Measurements from ENCODE around the gene ATP11A.

Gene ATP11A

GRCh38 chr13:112760435-112760834 lies 70.6 kb downstream of the ATP11A start:
- DNase-seq (ENCODE audit: low spot score) = no peak

- DNase-seq (ENCODE audit: low spot score) = no peak
Observed at GRCh38 chr13:112760931-112761330, 71.1 kb downstream of the ATP11A start.

- DNase-seq (ENCODE audit: low spot score) = no peak
Observed at GRCh38 chr13:112761701-112762689, 72.2 kb downstream of the ATP11A start.

GRCh38 chr13:112762690-112763080 lies 72.8 kb downstream of the ATP11A start:
- no peak for DNase-seq (ENCODE audit: low spot score)

GRCh38 chr13:112764028-112764427 lies 74.2 kb downstream of the ATP11A start:
- no peak for DNase-seq (ENCODE audit: low spot score)

GRCh38 chr13:112764864-112765561 lies 75.2 kb downstream of the ATP11A start:
- DNase-seq (ENCODE audit: low spot score) = no peak

- DNase-seq (ENCODE audit: low spot score) = no peak
Observed at GRCh38 chr13:112765731-112766130, 75.9 kb downstream of the ATP11A start.

- no peak for DNase-seq (ENCODE audit: low spot score)
Observed at GRCh38 chr13:112766336-112766735, 76.5 kb downstream of the ATP11A start.

- DNase-seq (ENCODE audit: low spot score) = no peak
Observed at GRCh38 chr13:112767506-112768471, 78.0 kb downstream of the ATP11A start.

GRCh38 chr13:112768795-112769481 lies 79.1 kb downstream of the ATP11A start:
- DNase-seq (ENCODE audit: low spot score) = no peak

- no peak for DNase-seq (ENCODE audit: low spot score)
Observed at GRCh38 chr13:112769615-112770014, 79.8 kb downstream of the ATP11A start.

- DNase-seq (ENCODE audit: low spot score) = no peak
Observed at GRCh38 chr13:112770504-112770903, 80.7 kb downstream of the ATP11A start.

GRCh38 chr13:112771139-112771876 lies 81.5 kb downstream of the ATP11A start:
- no peak for DNase-seq (ENCODE audit: low spot score)

- DNase-seq (ENCODE audit: low spot score) = no peak
Observed at GRCh38 chr13:112771877-112772538, 82.2 kb downstream of the ATP11A start.

GRCh38 chr13:112772539-112772909 lies 82.7 kb downstream of the ATP11A start:
- DNase-seq (ENCODE audit: low spot score) = no peak

GRCh38 chr13:112772929-112773328 lies 83.1 kb downstream of the ATP11A start:
- DNase-seq (ENCODE audit: low spot score) = no peak

GRCh38 chr13:112773601-112774447 lies 84.0 kb downstream of the ATP11A start:
- no peak for DNase-seq (ENCODE audit: low spot score)

- DNase-seq (ENCODE audit: low spot score) = no peak
Observed at GRCh38 chr13:112774448-112774792, 84.6 kb downstream of the ATP11A start.

GRCh38 chr13:112774829-112775565 lies 85.2 kb downstream of the ATP11A start:
- no peak for DNase-seq (ENCODE audit: low spot score)
